Activated CD4-positive, alpha-beta T cell treated with anti-CD3 and anti-CD28 coated beads, Interleukin-10, Interleukin-2, amounts not matched to agents 100 ng/mL and 50 ng/mL, durations not matched to agents 16 hours and 8 hours (primary cell): ENCODE measurements around the gene IGSF9.

Source experiments
- DNase-seq: peaks from one replicate; pipeline ENCODE4 v3.0.0-alpha.2; 2020

Gene IGSF9

DNA sequence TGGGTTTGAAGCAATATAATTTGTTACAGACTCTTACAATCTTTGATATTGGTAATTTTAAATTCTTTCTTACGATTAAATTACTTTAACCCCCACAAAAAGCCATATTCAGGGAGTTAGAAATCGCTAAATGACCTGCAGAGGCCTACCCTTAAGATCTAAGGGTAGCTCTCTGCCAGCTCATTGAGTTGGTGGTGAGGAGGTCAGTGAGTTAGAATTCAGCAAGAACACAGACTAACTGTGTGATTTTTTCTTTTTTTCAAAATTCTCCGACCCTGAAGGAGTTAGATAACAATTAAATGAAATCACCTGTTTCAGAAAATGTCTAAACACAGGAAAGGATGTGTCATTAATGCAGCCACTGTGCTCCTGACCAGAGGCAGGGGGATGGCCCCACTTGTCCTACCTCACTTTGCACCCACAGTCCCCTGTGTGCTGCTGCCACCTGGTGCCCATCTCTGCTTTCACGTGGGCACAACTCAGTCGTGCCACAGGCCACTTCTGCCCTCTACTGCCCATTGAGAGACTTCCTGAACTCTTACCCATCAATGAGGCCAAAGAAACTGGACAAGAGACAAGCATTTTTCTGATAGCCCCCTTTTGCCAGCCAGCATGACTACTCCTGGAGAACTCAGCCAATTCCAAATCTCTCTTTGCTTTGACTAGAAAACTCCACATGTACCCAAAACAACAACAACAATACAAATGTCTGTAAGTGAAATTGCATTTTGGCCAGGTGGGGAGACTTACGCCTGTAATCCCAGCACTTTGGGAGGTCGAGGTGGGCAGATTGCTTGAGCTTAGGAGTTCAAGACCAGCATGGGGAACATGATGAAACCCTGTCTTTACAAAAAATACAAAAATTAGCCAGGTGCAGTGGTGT is 53.9 kb downstream of the IGSF9 start:
- DNase-seq: peak; percentile 85

DNA sequence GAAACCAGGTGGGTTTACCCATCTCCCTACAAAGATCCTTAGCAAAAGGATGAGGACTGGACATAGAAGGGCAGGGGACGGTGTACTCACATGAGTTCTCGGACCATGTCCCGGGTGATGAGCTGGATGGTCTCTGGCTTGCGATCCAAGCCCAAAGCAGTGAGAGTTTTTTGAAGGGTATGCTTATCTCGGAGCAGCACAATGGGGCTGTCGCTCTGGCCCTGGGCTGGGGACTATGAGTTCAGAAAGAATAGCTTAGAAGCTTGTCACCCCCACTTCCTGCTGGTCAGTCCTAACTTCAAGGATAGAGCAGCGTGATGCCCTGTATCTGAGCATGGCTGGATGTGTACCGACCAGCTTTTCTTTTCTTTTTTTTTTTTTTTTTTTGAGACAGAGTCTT is 55.0 kb downstream of the IGSF9 start:
- DNase-seq: no peak

DNA sequence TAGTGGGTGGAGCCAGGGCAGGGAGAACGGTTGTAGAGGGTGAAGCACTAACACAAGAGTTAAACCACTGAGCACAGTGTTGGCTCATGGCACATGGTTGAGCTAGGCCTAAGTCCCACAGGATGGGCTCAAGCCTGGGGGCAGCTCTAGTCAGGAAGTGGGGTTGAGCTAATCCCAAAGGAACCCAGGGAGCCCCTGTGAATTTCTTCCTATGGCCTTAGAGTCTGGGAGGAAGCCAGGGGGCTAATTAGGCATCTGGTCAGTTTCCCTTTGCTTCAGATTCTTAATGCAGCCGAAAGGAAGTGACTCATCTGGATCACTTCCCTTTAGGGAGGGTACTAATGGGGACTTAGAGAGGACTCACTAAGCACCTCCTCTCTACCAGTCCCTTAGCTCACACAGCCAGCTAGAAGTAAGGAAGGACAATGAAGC is 55.6 kb downstream of the IGSF9 start:
- peak; percentile 34 for DNase-seq

DNA sequence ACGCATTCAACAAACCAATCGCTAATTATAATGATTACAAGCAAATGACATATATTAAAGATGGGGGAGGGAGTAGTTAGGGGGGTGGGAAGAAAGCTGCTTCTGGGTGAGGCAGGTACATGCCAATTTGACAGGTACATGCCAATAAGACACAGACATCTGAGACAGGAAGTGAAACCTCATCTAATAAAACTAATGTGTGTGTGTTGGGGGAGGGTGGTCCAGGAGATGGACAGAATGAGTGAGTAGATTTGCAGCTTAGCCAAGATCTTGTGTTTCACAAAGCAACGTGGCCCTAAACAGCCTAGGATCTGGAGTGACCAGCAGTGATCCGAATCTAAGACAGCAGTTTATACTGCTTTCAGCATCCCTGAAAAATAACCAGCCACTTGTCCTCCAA is 56.2 kb downstream of the IGSF9 start:
- no peak for DNase-seq

DNA sequence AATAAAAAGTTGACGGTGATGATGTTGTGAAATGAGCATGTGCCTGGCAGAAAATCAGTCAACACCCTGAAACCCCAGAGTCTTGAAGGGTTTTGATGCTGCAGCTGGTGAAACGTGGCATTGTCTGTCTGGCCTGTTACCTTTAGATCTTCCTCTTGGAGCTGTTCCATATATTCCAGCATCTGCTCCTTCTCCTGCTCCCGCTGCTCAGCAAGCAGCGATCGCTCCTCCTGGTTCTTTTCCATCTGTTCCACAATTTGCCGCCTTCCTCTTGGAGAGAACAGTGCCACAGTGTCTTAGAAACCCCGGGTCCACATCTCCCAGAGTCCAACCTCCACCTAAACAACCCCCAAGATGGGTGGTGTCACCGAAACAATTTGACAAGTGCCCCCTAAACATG is 61.1 kb downstream of the IGSF9 start:
- DNase-seq: no peak

DNA sequence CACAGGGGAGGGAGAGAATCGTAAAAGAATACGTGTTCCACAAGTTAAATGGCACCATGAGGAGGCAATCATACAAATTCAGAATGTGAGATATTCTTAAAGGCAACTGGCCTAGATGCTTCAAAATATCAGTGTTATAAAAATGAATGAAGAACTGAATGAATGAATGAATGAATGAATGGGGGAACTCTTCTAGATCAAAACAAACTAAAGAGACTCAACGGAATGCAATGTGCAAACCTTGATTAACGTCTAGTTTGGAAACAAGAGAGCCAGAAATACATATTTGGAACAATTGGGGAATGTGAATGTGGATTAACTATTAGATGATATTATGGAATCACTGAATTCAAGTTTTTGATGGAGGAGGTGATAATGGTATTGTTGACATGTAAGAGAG is 62.3 kb downstream of the IGSF9 start:
- DNase-seq: no peak

DNA sequence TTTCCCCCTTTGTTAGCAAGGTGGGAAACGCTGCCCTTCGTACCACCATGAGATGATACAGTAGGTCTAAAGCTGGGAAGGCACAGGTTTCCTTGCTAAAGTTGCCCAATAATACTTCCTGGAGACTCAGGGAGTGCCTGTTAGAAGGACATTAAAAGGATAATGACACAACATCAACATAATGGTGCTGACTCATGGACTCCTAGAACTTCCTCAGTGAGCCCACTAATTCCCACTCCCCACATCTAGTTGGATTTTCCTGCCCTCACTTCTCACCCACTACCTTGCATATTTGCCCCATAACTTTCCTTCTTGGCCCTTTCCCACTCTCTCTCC is 62.9 kb downstream of the IGSF9 start:
- DNase-seq: no peak

DNA sequence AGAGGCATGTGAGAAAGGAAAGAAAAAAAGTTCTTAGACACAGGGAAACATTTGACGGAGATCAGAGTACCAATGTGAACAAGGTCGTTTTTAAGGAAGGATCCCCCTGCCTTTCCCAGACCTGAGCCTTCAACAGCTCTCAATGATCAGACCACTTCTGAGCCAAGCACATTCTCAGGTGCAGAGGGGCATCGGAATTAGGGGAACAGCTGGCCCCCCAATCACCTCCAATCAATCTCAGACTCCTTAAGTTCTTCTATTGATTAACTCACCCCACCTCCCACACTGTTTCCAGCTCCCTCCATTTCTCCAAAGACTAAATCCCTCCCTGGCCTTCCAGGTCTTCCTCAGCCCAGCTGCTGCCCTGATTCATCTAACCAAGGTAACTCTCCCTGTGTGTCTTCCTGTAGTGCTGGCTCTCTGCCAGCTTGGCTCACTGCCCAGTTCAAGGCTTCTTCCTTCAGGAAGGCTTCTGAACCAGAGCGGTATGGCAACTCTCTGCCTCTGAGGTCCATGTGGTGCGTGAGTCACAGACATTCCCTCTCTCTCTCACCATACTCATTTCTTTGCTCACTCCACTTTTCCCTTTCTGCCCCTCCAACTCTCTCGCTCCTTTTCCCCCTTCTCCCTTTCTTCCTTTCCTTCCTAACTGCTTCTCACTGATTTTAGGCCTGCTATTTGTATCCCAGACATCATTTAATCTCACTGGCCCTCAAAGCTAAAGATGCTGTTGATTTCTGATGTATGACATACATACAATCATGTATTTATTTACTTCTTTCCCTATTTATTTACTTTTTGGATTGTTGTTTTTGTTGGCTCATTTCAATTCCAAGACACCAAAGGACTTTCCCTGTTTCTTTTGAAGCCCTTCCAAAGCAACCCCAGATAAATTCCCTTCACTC is 63.5 kb downstream of the IGSF9 start:
- DNase-seq: no peak

DNA sequence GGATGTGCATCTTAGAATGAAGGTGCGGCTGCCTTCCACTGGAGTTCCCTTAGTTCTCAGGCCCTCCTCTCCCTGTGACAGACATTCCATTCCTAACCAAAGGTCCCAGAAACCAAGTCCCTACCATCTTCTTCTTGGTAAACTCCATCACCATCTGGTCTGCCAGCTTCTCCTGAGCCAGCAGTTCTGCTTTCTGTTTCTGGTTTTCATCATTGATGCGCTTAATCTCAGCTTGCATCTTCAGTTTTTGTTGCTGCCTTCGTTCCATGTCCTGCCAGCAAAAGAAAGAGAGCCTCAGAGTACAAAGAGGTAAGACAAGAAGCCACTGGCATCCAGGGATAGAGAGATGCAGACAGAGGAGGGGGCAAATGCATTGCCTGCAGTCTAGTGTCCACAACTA is 65.0 kb downstream of the IGSF9 start:
- no peak for DNase-seq

DNA sequence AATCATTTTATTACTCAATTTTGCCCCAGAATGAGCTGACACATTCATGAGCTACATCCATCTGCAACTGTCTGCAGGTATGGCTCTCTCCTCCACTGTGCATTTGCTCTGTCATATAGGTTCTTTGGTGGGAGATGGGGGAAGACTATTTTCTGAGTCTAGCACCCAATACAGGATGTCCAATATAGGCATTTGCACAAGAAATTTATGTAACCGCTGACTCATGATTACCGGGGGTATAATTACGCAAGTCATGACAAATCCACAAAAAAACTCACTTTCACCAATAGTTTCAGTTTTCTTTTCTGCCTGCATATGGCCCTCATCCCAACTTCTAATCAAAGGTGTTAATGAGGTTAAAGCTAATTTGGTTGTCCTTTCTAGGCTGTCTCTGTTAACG is 65.4 kb downstream of the IGSF9 start:
- DNase-seq: peak; percentile 31

DNA sequence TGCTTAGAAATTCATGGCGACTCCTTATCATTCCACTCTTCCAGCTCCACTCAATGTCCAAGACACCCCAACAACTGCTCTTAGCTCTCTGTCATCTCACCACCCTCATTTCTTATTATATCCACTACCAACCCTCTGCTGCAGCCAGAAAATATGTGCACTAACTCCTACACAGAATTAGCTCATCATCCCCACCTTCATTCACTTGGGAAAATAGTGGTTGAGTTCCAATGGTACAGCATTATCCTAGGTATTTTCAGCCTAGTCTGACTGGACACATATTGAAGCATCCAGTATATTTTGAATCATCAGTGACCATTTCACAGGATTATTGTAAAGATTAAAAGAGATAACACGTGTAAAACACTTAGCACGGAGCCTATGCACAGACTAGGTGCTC is 66.3 kb downstream of the IGSF9 start:
- no peak for DNase-seq

DNA sequence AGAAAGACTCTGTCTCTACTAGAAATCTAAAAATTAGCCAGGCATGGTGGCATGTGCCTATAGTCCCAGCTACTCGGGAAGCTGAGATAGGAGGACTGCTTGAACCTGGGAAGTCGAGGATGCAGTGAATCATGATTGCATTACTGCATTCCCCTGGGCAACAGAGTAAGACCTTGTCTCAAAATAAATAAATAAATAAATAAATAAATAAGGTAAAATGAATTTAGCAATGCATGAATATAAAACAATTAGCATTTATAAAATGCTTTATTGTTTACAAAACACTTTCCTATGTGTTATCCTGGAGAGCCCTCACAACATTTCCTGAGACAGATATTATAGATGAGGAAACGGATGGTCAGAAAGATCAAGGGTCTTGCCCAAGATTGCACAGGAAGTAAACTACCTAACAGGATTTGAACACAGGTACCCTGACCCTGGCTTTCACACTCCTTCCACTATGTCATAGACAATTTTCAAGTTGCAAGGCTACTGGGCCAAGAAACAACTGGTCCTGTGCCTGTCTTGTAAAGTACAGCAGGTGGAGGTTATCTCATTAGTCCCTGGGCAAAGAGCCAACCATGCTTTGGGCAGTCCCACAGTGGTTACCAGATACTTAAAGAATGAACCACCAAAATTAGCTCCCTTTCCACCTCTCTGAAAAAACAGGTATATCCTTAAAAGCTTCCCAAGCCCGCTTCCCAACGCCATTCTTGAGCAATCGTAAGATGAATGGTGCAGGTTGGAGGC is 67.5 kb downstream of the IGSF9 start:
- no peak for DNase-seq
